K562 (cell line): ENCODE measurements around the gene SYNCRIP. TPM values are rescaled to one million over a fixed set of nuclear protein-coding genes. Genes with fewer than 3 reads are reported as not detected.

ENCODE experiments used
- HEY1 ChIP-seq: fragments of 250-450 bp; sonication (Bioruptor Pico); IDR thresholded peaks from 2 replicates; pipeline ENCODE4 v1.5.0; 2020; ENCODE audit warnings: mild to moderate bottlenecking, moderate library complexity, borderline replicate concordance
- MEIS2 ChIP-seq: fragments of 450-650 bp; IDR thresholded peaks from 2 replicates; pipeline ENCODE4 v1.6.1; 2014; ENCODE audit warnings: mild to moderate bottlenecking; ENCODE audit not compliant: partially characterized antibody
- SIN3B ChIP-seq: fragments of 450-650 bp; IDR thresholded peaks from 2 replicates; pipeline ENCODE4 v1.6.1; 2017; ENCODE audit warnings: low read depth, mild to moderate bottlenecking, moderate library complexity
- SMAD1 ChIP-seq: fragments of 150-350 bp; IDR thresholded peaks from 2 replicates; pipeline ENCODE4 v1.6.1; 2014; ENCODE audit warnings: low read length, low read depth; ENCODE audit not compliant: partially characterized antibody
- ZNF282 ChIP-seq: sonication (generic); formaldehyde crosslinking; IDR thresholded peaks from 2 replicates; pipeline ENCODE4 v1.8.1; 2023; ENCODE audit warnings: missing genetic modification reagents
- ZNF311 ChIP-seq: fragments of 250-450 bp; sonication (Bioruptor Pico); IDR thresholded peaks from 2 replicates; pipeline ENCODE4 v1.4.0; 2020; ENCODE audit warnings: mild to moderate bottlenecking, moderate library complexity
- polyA plus RNA-seq, 8 experiments: library from polyadenylated mRNA; depleted of rRNA in 4 of 8; stranded (reverse) in 5 of 8; unstranded in 3 of 8; fragments of >200 nt; fragmentation: Nextera tagmentation in 2 of 8; fragmentation: Illumina TruSeq in 1 of 8; extraction: Ambion mirVana in 2 of 8; extraction: Trizol in 1 of 8; gene quantifications; 2 replicates each; pipeline versions ENCODE4 v1.2.1 to v1.2.3, GENCODE V29; 2011 to 2014; ENCODE audit warnings: inconsistent platforms in 1 of 8, missing spikeins in 1 of 8
- total RNA-seq, 7 experiments: library from RNA; depleted of rRNA in 6 of 7; stranded (reverse); fragments of >200 nt in 6 of 7; fragmentation: Illumina TruSeq in 2 of 7; extraction: Trizol in 2 of 7; gene quantifications; 2 replicates each; pipeline versions ENCODE4 v1.2.1 to v1.2.3, GENCODE V29; 2011 to 2021; ENCODE audit warnings: low replicate concordance in 1 of 7
- TF ChIP-seq, protein P1 (sequence below), 2 experiments: fragments of 450-650 bp; formaldehyde crosslinking in 1 of 2; IDR thresholded peaks; 2 replicates each; pipeline versions ENCODE4 v1.4.0 to v1.6.1; 2014 to 2020; ENCODE audit warnings: mild to moderate bottlenecking in 2 of 2, borderline replicate concordance in 1 of 2, low read depth in 1 of 2
- TF ChIP-seq, protein P2 (sequence below): fragments of 450-650 bp; IDR thresholded peaks from 2 replicates; pipeline ENCODE4 v1.6.1; 2016; ENCODE audit warnings: low read depth, mild to moderate bottlenecking, moderate library complexity
- TF ChIP-seq, protein P3 (sequence below): fragments of 450-650 bp; formaldehyde crosslinking; conservative IDR thresholded peaks from 2 replicates; pipeline ENCODE4 v1.4.0; 2022; ENCODE audit warnings: mild to moderate bottlenecking, missing genetic modification characterization
- TF ChIP-seq, protein P4 (sequence below): fragments of 450-650 bp; IDR thresholded peaks from 2 replicates; pipeline ENCODE4 v1.6.1; 2016; ENCODE audit warnings: mild to moderate bottlenecking
- TF ChIP-seq, protein P5 (sequence below): fragments of 250-450 bp; sonication (Bioruptor Pico); IDR thresholded peaks from 2 replicates; pipeline ENCODE4 v1.8.0; 2022; ENCODE audit warnings: moderate library complexity, mild to moderate bottlenecking, inconsistent platforms

SYNCRIP gene
- total and polyA plus RNA-seq, 9 of the 15 experiments (the other 6 are each of a cell fraction or from before 2014, with no cell fraction given): 46.5 to 295 (median 140) TPM

DNA sequence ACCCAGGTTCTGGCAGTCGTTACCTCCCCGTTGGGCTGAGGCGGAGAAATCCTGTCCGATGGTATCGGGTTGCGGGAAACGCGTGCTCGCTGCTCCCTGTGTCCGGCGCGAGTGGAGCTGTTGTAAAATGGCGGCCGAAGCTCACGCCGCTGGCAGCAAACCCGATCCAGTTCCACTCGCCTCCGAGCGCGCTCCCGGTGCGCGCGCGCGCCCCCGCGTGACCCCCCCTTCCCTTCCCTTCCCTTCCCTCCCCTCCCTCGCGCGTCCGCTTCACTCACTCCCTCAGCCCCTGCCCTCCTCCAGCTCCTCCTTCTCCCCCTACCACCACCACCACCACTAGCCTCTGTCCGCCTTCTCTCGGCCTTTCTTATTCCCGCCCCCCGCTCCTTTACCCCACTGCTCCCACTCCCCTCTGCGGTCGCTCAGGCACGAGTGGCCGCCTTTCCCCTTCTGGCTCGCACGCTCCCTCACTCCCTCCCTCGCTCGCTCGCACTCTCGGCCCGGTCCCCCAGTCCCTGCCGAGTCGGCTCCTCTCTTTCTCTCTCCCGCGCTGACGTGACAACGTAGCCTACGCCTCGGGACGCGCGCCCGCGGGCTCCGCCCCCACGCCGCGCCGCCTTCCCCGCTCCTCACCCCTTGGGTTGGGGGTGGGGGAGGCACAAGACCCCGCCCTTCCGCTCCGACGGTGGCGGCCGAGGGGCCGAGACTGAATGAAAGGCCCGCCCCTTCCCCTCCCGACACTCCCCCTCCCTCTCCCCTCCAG, at the start of gene SYNCRIP (continued):
- TF ChIP-seq, protein P1, sequence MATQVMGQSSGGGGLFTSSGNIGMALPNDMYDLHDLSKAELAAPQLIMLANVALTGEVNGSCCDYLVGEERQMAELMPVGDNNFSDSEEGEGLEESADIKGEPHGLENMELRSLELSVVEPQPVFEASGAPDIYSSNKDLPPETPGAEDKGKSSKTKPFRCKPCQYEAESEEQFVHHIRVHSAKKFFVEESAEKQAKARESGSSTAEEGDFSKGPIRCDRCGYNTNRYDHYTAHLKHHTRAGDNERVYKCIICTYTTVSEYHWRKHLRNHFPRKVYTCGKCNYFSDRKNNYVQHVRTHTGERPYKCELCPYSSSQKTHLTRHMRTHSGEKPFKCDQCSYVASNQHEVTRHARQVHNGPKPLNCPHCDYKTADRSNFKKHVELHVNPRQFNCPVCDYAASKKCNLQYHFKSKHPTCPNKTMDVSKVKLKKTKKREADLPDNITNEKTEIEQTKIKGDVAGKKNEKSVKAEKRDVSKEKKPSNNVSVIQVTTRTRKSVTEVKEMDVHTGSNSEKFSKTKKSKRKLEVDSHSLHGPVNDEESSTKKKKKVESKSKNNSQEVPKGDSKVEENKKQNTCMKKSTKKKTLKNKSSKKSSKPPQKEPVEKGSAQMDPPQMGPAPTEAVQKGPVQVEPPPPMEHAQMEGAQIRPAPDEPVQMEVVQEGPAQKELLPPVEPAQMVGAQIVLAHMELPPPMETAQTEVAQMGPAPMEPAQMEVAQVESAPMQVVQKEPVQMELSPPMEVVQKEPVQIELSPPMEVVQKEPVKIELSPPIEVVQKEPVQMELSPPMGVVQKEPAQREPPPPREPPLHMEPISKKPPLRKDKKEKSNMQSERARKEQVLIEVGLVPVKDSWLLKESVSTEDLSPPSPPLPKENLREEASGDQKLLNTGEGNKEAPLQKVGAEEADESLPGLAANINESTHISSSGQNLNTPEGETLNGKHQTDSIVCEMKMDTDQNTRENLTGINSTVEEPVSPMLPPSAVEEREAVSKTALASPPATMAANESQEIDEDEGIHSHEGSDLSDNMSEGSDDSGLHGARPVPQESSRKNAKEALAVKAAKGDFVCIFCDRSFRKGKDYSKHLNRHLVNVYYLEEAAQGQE (IDR thresholded peaks at IDR 0.05; ENCODE audit: borderline replicate concordance): peak; percentile 26; the same call in 1 of the 2 replicates
- TF ChIP-seq, protein P1 (CRISPR knock-in tag; IDR thresholded peaks at IDR 0.05; ENCODE audit: low read depth): 0 out of 2 replicates have a peak, but pooled peaks have one; percentile 22
- TF ChIP-seq ZNF282 (CRISPR knock-in tag): no peak
- TF ChIP-seq, protein P2, sequence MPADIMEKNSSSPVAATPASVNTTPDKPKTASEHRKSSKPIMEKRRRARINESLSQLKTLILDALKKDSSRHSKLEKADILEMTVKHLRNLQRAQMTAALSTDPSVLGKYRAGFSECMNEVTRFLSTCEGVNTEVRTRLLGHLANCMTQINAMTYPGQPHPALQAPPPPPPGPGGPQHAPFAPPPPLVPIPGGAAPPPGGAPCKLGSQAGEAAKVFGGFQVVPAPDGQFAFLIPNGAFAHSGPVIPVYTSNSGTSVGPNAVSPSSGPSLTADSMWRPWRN: no peak; the same call in 1 of the 2 replicates
- no peak for TF ChIP-seq ZNF311 (CRISPR knock-in tag)
- TF ChIP-seq, protein P3, sequence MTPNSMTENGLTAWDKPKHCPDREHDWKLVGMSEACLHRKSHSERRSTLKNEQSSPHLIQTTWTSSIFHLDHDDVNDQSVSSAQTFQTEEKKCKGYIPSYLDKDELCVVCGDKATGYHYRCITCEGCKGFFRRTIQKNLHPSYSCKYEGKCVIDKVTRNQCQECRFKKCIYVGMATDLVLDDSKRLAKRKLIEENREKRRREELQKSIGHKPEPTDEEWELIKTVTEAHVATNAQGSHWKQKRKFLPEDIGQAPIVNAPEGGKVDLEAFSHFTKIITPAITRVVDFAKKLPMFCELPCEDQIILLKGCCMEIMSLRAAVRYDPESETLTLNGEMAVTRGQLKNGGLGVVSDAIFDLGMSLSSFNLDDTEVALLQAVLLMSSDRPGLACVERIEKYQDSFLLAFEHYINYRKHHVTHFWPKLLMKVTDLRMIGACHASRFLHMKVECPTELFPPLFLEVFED (CRISPR knock-in tag): peak; percentile 97
- TF ChIP-seq, protein P4, sequence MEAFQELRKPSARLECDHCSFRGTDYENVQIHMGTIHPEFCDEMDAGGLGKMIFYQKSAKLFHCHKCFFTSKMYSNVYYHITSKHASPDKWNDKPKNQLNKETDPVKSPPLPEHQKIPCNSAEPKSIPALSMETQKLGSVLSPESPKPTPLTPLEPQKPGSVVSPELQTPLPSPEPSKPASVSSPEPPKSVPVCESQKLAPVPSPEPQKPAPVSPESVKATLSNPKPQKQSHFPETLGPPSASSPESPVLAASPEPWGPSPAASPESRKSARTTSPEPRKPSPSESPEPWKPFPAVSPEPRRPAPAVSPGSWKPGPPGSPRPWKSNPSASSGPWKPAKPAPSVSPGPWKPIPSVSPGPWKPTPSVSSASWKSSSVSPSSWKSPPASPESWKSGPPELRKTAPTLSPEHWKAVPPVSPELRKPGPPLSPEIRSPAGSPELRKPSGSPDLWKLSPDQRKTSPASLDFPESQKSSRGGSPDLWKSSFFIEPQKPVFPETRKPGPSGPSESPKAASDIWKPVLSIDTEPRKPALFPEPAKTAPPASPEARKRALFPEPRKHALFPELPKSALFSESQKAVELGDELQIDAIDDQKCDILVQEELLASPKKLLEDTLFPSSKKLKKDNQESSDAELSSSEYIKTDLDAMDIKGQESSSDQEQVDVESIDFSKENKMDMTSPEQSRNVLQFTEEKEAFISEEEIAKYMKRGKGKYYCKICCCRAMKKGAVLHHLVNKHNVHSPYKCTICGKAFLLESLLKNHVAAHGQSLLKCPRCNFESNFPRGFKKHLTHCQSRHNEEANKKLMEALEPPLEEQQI: 0 out of 2 replicates have a peak, but pooled peaks have one; percentile 18
- TF ChIP-seq MEIS2: no peak
- no peak for TF ChIP-seq HEY1 (CRISPR knock-in tag)
- TF ChIP-seq SIN3B: no peak
- TF ChIP-seq, protein P5, sequence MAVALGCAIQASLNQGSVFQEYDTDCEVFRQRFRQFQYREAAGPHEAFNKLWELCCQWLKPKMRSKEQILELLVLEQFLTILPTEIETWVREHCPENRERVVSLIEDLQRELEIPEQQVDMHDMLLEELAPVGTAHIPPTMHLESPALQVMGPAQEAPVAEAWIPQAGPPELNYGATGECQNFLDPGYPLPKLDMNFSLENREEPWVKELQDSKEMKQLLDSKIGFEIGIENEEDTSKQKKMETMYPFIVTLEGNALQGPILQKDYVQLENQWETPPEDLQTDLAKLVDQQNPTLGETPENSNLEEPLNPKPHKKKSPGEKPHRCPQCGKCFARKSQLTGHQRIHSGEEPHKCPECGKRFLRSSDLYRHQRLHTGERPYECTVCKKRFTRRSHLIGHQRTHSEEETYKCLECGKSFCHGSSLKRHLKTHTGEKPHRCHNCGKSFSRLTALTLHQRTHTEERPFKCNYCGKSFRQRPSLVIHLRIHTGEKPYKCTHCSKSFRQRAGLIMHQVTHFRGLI (CRISPR knock-in tag): no peak
- peak; percentile 45 for TF ChIP-seq SMAD1
